Esophagus muscularis mucosa (tissue), 4 donors: ENCODE results near the gene S1PR3. TPM values are rescaled to one million over a fixed set of nuclear protein-coding genes. Genes with fewer than 3 reads are reported as not detected.
A peak's percentile ranks its signal among the peaks of the same experiment; 100 is the strongest.

Experiments used
- DNase-seq: peaks from one replicate; pipeline ENCODE4 v3.0.0-alpha.2; 2017; ENCODE audit errors: extremely low spot score
- H3K27ac ChIP-seq, 4 donors: fragments of 200-600 bp; sonication (generic); replicated peaks in 1 of 4; 1 replicate in 3 of 4; 2 replicates in 1 of 4; pipeline ENCODE4 v1.5.1; 2016 to 2019; ENCODE audit warnings: mild to moderate bottlenecking in 1 of 4
- H3K27me3 ChIP-seq, 4 donors: fragments of 200-600 bp; sonication (generic); one replicate each; pipeline versions ENCODE4 v1.5.1 to v1.6.0; 2016 to 2019
- H3K36me3 ChIP-seq, 4 donors: fragments of 200-600 bp; sonication (generic); one replicate each; pipeline ENCODE4 v1.5.1; 2016 to 2019
- H3K4me1 ChIP-seq, 4 donors: fragments of 200-600 bp; sonication (generic); one replicate each; pipeline ENCODE4 v1.5.1; 2016 to 2019
- H3K4me3 ChIP-seq, 4 donors: fragments of 200-600 bp; sonication (generic); 1 replicate in 2 of 4; 2 replicates in 2 of 4; pipeline ENCODE4 v1.5.1; 2016 to 2019; ENCODE audit warnings: mild to moderate bottlenecking in 4 of 4, moderate library complexity in 1 of 4
- H3K9me3 ChIP-seq, 4 donors: fragments of 200-600 bp; sonication (generic); 1 replicate in 3 of 4; 2 replicates in 1 of 4; pipeline ENCODE4 v1.5.1; 2016 to 2019
- EP300 ChIP-seq: sonication (generic); formaldehyde crosslinking; IDR thresholded peaks from one replicate; pipeline ENCODE4 v1.6.1; 2017; ENCODE audit warnings: antibody characterized with exemption
- POLR2A ChIP-seq: fragments of 450-650 bp; IDR thresholded peaks from one replicate; pipeline ENCODE4 v1.6.1; 2017; ENCODE audit warnings: antibody characterized with exemption, moderate library complexity, mild to moderate bottlenecking, low read depth
- POLR2AphosphoS5 ChIP-seq, 2 donors: sonication (generic); formaldehyde crosslinking; IDR thresholded peaks; one replicate each; pipeline ENCODE4 v1.6.1; 2017; ENCODE audit warnings: antibody characterized with exemption in 2 of 2
- WGBS: methylation state at CpG from one replicate; pipeline ENCODE4 v1.1.5; 2018; 5-methylcytosine and 5-hydroxymethylcytosine counted together
- intact Hi-C: fragments of 100-400 bp; cut with DNase I; formaldehyde crosslinking; loops from one replicate; pipeline ENCODE4 v1.15.1; 2023
- total RNA-seq, 4 donors: library from RNA; depleted of rRNA; stranded (reverse); fragments of >200 nt; gene quantifications; one replicate each; pipeline versions ENCODE4 v1.1.0 to v1.2.1, GENCODE V29; 2016
- TF ChIP-seq, protein P1 (sequence below), 3 experiments: fragments of 200-600 bp in 2 of 3; fragments of 450-650 bp in 1 of 3; sonication (generic) in 2 of 3; IDR thresholded peaks; one replicate each; pipeline ENCODE4 v1.5.1; 2017 to 2019; ENCODE audit warnings: antibody characterized with exemption in 3 of 3, mild to moderate bottlenecking in 2 of 3, moderate library complexity in 1 of 3

The S1PR3 gene
- total RNA-seq, 4 donors from 2014 or later: 184 to 340 (median 223) TPM

DNA sequence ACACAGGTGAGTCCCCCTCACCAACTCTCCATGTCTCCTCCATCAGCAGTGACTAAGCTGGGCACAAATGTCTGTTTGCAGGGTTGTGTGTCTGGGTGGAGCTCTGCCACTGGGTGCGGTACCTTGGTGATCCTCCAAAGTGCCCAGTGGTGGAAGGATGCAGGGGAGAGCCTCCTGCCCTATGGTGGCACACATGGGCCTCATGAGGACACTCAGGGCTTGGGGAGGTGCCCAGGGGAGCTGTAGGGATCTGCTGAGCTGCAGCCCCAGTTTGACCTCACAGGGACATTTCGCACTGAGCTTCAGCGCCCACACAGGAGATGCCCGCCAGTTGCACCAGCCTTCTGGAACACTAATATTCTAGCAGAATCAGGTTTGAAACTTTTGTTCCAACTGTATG is 29.5 kb downstream of the S1PR3 start:
- TF ChIP-seq POLR2AphosphoS5 (IDR thresholded peaks at IDR 0.05): no peak
- no peak for TF ChIP-seq EP300
- TF ChIP-seq POLR2A: no peak
- TF ChIP-seq, protein P1, sequence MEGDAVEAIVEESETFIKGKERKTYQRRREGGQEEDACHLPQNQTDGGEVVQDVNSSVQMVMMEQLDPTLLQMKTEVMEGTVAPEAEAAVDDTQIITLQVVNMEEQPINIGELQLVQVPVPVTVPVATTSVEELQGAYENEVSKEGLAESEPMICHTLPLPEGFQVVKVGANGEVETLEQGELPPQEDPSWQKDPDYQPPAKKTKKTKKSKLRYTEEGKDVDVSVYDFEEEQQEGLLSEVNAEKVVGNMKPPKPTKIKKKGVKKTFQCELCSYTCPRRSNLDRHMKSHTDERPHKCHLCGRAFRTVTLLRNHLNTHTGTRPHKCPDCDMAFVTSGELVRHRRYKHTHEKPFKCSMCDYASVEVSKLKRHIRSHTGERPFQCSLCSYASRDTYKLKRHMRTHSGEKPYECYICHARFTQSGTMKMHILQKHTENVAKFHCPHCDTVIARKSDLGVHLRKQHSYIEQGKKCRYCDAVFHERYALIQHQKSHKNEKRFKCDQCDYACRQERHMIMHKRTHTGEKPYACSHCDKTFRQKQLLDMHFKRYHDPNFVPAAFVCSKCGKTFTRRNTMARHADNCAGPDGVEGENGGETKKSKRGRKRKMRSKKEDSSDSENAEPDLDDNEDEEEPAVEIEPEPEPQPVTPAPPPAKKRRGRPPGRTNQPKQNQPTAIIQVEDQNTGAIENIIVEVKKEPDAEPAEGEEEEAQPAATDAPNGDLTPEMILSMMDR (IDR thresholded peaks at IDR 0.05): no peak
- Histone ChIP-seq H3K36me3 (no peaks in the 10 kb centered on the region), H3K4me1 (peaks cover 21 to 32% (median 27%) of the 10 kb centered on the region in 4 donors), H3K27me3 (no peaks in the 10 kb centered on the region), H3K27ac (peak overlapping the region in 1 of 4 donors; percentile 63), H3K9me3 (no peaks in the 10 kb centered on the region), H3K4me3 (no peak overlapping the region)
- WGBS: 100% methylated on average over 3 of the region's 4 CpGs
- DNase-seq: no peak
- intact Hi-C loops: no loop called here

DNA sequence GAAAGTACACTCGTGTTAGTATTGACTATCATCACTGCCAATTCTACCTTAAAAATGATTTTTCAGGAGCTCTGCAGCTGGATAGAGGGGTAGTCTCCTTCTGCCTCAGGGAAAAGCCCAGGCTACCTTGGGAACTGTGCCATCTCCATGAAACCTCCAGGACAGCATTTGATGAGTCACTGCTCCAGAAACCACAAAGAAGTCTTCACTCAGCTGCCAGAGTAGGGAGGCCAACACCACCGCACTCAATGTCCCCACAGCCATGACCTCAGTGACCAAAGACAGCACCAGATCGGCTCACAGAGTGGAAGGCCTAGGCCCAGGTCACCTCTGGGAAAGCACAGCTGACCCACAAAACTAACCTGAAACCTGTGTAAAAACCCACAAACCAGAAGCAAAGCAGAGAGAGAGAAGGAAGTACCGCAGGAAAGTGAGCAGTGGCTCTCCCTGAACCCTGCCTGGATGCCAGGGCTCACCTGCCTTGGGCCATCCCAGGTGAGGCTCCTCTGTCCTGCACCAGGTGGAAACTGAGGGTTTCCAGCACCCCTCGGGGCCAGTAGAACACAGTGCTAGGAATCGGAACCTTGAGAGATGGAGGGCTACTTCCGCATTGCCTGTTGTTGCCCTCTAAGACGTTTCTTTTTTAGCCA is 30.0 kb downstream of the S1PR3 start:
- TF ChIP-seq EP300: no peak
- TF ChIP-seq, protein P1 (IDR thresholded peaks at IDR 0.05): no peak
- TF ChIP-seq POLR2A: no peak
- no peak for TF ChIP-seq POLR2AphosphoS5 (IDR thresholded peaks at IDR 0.05)
- Histone ChIP-seq H3K4me3 (no peak overlapping the region), H3K9me3 (no peaks in the 10 kb centered on the region), H3K27me3 (no peaks in the 10 kb centered on the region), H3K4me1 (peaks cover 21 to 32% (median 27%) of the 10 kb centered on the region in 4 donors), H3K36me3 (no peaks in the 10 kb centered on the region), H3K27ac (peak overlapping the region; percentile 41 to 63 (median 52))
- peak; percentile 92 for DNase-seq
- 80% methylated on average over 8 of the region's 8 CpGs for WGBS
- intact Hi-C loops: no loop called here

DNA sequence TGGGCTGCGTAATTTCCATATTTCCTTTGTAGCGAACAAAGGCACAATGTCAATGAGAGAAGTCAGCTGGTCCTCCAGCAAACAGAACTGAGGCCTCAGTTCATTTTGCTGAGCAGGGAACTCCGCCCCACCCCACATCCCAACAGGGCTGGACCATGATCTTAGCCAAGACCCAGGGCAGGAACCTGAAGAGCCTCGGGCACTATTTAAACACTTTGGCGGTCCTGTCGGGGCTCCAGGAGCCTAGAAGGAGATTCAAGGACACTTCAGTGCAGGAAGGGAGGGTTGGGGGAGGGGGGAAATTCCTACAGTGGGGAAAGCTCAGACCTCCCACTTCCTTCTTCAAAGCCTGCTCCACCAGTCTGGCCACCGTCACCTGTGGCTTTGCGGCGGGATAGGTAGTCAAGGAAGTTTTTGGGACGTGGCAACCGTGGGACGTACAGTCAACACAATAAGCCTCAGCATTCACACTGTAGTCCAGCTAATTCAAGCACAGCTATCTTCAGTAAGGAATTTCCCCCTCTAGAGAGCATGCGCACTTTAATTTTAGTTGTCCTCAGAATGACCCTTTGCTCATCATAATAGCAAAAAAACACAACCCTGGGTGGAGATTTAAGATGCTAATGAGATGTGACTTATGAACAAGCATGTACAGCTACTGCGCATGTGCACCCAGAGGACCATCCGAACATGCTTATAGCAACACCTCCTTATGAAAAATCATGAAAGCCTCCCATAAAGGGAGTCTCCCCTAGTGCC is 30.9 kb downstream of the S1PR3 start:
- peak; percentile 77 for DNase-seq
- Histone ChIP-seq H3K36me3 (no peaks in the 10 kb centered on the region), H3K4me1 (peaks cover 21 to 32% (median 27%) of the 10 kb centered on the region in 4 donors), H3K27ac (peak overlapping the region; percentile 41 to 63 (median 52)), H3K27me3 (no peaks in the 10 kb centered on the region), H3K9me3 (no peaks in the 10 kb centered on the region), H3K4me3 (no peak overlapping the region)
- TF ChIP-seq EP300: no peak
- no peak for TF ChIP-seq POLR2AphosphoS5 (IDR thresholded peaks at IDR 0.05)
- TF ChIP-seq, protein P1 (IDR thresholded peaks at IDR 0.05): no peak
- no peak for TF ChIP-seq POLR2A
- intact Hi-C loops: no loop called here
- 69% methylated on average over 13 of the region's 15 CpGs for WGBS

DNA sequence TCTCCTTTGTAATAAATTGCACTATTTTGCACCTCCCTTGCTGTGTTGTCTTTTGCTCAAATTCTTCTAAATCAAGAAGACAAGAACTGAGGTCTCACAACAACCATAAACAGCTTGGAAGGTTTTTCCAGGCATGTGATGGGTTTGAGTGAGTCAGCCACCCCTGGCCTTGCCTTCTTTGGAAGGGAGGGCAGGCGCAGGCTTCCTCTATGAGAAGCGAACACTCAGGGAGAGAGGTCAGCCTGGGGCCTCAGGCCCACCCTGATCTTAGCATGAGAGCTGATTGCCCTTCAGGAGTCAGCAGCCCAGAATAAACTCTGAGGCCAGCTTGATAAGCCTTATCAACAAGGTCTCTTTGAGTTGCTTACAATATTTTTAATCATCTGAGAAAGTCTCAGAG is 31.6 kb downstream of the S1PR3 start:
- 51% methylated on average over 2 of the region's 2 CpGs for WGBS
- H3K4me1 ChIP-seq: peaks cover 21 to 32% (median 27%) of the 10 kb centered on the region in 4 donors
- no peaks in the 10 kb centered on the region for H3K36me3 ChIP-seq
- peak; percentile 55 for DNase-seq
- H3K27ac ChIP-seq: peak overlapping the region in 3 of 4 donors; percentile 42 to 54 (median 46)
- no peaks in the 10 kb centered on the region for H3K9me3 ChIP-seq
- intact Hi-C loops: no loop called here
- no peaks in the 10 kb centered on the region for H3K27me3 ChIP-seq
- TF ChIP-seq, protein P1 (IDR thresholded peaks at IDR 0.05): no peak
- TF ChIP-seq POLR2AphosphoS5 (IDR thresholded peaks at IDR 0.05): peak in 1 of 2 donors; percentile 33
- TF ChIP-seq EP300: no peak
- no peak for TF ChIP-seq POLR2A
- no peak overlapping the region for H3K4me3 ChIP-seq
